Aorta (tissue), 5 donors: ENCODE data around the gene AKT3. TPM values are rescaled to one million over a fixed set of nuclear protein-coding genes. Genes with fewer than 3 reads are reported as not detected.

Source experiments
- ATAC-seq: fragments of 200-7000 bp; cut with Tn5 transposase; one replicate; pipeline ENCODE4 v1.9.1; 2022; ENCODE audit warnings: moderate library complexity; ENCODE audit not compliant: low FRiP score
- DNase-seq, 2 donors: peaks; one replicate each; pipeline ENCODE4 v3.0.0-alpha.2; 2020
- H3K27ac ChIP-seq, 2 donors: one replicate each; pipeline ENCODE4 v1.5.1; 2013; ENCODE audit warnings: low read length in 2 of 2, mild to moderate bottlenecking in 2 of 2, moderate library complexity in 2 of 2, control low read depth in 1 of 2, inconsistent platforms in 1 of 2, low read depth in 1 of 2
- H3K27me3 ChIP-seq, 2 donors: one replicate each; pipeline ENCODE4 v1.6.1; 2013; ENCODE audit warnings: control low read depth in 1 of 2, low read length in 1 of 2, mild to moderate bottlenecking in 1 of 2, moderate library complexity in 1 of 2; ENCODE audit not compliant: insufficient read depth in 2 of 2, control insufficient read depth in 1 of 2
- H3K36me3 ChIP-seq, 2 donors: one replicate each; pipeline ENCODE4 v1.6.1; 2013; ENCODE audit warnings: control low read depth in 1 of 2, low read length in 1 of 2, mild to moderate bottlenecking in 1 of 2; ENCODE audit not compliant: insufficient read depth in 2 of 2, control insufficient read depth in 1 of 2
- H3K4me1 ChIP-seq, 2 donors: one replicate each; pipeline ENCODE4 v1.6.1; 2013; ENCODE audit warnings: low read length in 2 of 2, control low read depth in 1 of 2, mild to moderate bottlenecking in 1 of 2, moderate library complexity in 1 of 2; ENCODE audit not compliant: insufficient read depth in 2 of 2, control insufficient read depth in 1 of 2
- H3K4me3 ChIP-seq, 2 donors: one replicate each; pipeline ENCODE4 v1.5.1; 2013; ENCODE audit warnings: low read length in 2 of 2, control low read depth in 1 of 2, mild to moderate bottlenecking in 1 of 2
- H3K9me3 ChIP-seq: one replicate; pipeline ENCODE4 v1.6.1; 2013; ENCODE audit warnings: mild to moderate bottlenecking, low read length; ENCODE audit not compliant: control insufficient read depth
- WGBS, 2 donors: extraction: QIAGEN DNeasy Blood & Tissue Kit; methylation state at CpG; one replicate each; pipeline ENCODE4 v1.1.7; 2013; 5-methylcytosine and 5-hydroxymethylcytosine counted together
- intact Hi-C, 2 donors: fragments of 100-400 bp; cut with DNase I; formaldehyde crosslinking; loops; one replicate each; pipeline versions ENCODE4 v1.14.2 to v1.15.0; 2022
- polyA plus RNA-seq, 2 donors: library from polyadenylated mRNA; stranded (reverse); fragments of 200-250 nt; gene quantifications; one replicate each; pipeline ENCODE4 v1.2.3, GENCODE V29; 2013
- total RNA-seq, 2 donors: library from RNA; stranded (reverse); fragmentation: NEBNext Ultra II Directional; extraction: Animal tissue kit (Norgen Biotek cat#: 25700); gene quantifications; one replicate each; pipeline ENCODE4 v1.2.1, GENCODE V29; 2021
- donor health status: healthy with polysubstance abuse.
- donor health status: Bipolar disorder and iron deficiency.
- donor health status: DM: no; HTN: no; CAD: no.
- donor health status: DM: no; HTN: no; CAD: no.
- donor health status: DM: yes; HTN: yes; CAD: no.

Gene AKT3
- total and polyA plus RNA-seq, 4 donors = 18.6 to 177 (median 104) TPM

DNA sequence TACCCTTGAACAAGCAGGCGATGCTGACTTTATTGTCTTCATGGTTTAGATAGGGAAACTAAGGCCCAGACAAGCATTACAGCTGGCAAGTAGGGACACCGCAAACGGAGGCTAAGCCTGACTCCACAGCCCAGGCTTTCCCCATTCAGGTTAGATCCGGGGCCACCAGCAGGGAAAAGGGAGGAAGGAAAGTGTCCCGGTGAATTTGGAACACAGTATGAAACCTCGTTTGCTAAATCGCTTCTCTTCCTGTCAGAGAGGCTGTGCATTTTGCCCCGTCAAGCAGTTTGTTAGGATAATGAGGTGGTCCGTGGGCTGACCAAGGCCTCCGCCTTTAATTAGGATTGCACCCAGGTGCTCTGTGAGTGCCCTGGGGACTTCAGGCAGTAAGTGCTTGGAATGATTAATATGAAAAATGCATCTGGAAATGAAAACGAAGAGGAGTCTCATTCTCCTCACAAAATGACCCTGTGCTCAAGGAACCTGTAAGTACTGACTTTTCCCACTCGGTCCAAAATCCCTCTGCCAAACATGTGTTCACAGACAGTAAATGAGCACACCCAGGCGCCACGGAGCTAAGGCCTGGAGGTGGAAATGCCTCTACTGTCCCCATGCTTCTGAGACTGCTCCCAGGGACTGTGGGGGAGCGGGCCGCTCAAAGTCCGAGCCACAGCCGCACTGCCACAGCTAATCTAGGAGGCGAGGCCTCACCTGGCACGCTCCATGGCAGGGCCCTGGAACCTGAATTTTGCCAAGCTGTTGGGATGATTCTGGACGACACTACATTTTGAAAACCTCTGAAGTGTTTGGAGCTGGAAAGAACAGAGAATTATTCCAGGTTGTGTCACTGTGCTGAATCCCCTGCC, 360.1 kb downstream of the AKT3 start:
- 88 to 89% methylated on average over 21 of the region's 21 CpGs for WGBS, 2 donors

DNA sequence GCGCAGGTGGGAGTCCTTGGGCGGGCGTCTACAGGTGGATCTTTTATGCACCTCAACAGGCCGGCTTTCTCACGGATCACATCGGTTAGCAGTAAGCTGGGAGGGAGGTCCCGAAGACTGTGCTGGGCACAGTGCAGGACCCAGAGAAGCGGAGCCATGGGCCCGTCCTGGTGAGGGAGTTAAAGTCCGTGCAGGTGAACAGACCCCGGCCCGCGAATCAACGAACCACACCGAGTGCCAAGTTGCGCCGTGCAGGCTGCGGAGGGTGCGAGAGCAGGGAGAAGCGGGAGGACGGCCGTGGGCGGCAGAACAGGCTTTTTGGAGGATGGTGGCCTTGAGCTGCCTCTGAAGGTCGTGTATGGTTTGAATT, 360.9 kb downstream of the AKT3 start:
- no peaks in the 10 kb centered on the region for H3K36me3 ChIP-seq
- intact Hi-C loops = no loop called here
- DNase-seq = peak in 1 of 2 donors; percentile 47
- H3K27me3 ChIP-seq = no peaks in the 10 kb centered on the region
- WGBS, 2 donors = 95% methylated on average over 24 of the region's 24 CpGs
- no peak for ATAC-seq
- no peak overlapping the region for H3K27ac ChIP-seq
- no peak overlapping the region for H3K4me3 ChIP-seq
- H3K9me3 ChIP-seq = no peaks in the 10 kb centered on the region
- no peaks in the 10 kb centered on the region for H3K4me1 ChIP-seq

More for the DNA sequence above, 360.1 kb downstream of the AKT3 start:
- DNase-seq = no peak
- intact Hi-C loops = no loop called here
- no peaks in the 10 kb centered on the region for H3K27me3 ChIP-seq
- no peaks in the 10 kb centered on the region for H3K36me3 ChIP-seq
- H3K4me3 ChIP-seq = no peak overlapping the region
- H3K27ac ChIP-seq = no peak overlapping the region
- no peak for ATAC-seq
- H3K4me1 ChIP-seq = no peaks in the 10 kb centered on the region
- H3K9me3 ChIP-seq = no peaks in the 10 kb centered on the region

DNA sequence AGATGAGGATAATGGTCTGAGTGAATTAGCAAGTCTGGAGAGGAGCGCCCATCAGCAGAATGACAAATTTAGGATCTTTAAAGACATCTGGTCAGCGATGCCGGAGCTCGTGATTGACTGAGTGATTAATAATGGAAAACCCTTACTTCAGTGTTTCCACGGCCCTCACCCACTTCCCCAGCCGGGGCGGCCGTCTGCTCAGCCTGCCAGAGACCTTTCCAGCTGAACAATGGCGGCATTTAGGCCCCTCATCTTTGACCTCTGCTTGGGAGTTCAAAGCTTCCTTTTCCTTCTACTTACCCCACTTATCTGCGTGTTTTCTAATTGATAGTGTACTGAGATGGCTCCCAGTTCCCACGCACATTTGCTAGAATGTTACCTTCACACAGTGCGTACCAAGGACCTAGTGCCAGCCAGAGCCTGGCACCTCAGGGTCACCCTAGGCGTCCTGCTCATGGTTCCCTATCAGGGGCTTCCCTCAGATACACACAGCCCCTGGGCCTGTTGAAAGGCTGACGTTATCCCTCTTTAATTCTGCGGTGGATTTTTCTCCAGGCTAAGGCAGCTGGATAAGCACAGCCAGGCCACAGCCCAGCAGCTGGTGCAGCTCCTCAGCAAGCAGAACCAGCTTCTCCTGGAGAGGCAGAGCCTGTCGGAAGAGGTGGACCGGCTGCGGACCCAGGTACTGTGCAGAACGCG, 361.4 kb downstream of the AKT3 start:
- intact Hi-C loops = no loop called here
- Histone ChIP-seq H3K27me3 (no peaks in the 10 kb centered on the region), H3K4me1 (no peaks in the 10 kb centered on the region), H3K27ac (no peak overlapping the region), H3K9me3 (no peaks in the 10 kb centered on the region), H3K4me3 (no peak overlapping the region), H3K36me3 (no peaks in the 10 kb centered on the region)
- ATAC-seq (no peak), DNase-seq (no peak)
- WGBS, 2 donors = 90 to 91% methylated on average over 20 of the region's 20 CpGs

DNA sequence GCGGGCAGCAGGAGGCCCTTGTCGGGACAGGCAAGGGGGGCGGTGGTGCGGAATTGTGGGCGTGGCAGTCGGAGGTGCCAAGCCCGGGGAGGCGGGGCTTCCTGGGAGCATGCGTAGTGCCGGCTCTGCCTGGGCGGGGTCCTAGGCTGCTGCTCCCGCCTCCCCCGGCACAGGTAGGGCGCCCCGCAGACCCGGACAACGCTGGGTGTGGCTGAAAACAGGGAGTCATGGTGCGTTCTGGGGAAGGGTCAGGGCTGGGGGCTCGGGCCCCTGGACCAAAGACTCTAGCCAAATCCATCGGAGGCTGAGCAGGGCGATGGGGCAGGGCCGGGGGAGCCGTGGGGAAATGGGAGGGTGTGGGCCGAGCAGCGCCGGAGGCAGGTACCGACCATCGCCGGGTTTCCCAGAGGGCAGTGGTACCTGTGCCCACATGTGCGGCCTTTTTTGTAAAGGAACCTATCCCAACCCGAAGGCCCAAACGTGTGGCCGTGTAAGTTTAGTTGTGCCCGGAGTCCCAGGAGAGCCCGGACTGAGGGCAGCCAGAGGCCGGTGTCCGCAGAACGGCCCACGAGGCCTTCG, 362.3 kb downstream of the AKT3 start:
- H3K27me3 ChIP-seq = no peaks in the 10 kb centered on the region
- no peak for DNase-seq

DNA sequence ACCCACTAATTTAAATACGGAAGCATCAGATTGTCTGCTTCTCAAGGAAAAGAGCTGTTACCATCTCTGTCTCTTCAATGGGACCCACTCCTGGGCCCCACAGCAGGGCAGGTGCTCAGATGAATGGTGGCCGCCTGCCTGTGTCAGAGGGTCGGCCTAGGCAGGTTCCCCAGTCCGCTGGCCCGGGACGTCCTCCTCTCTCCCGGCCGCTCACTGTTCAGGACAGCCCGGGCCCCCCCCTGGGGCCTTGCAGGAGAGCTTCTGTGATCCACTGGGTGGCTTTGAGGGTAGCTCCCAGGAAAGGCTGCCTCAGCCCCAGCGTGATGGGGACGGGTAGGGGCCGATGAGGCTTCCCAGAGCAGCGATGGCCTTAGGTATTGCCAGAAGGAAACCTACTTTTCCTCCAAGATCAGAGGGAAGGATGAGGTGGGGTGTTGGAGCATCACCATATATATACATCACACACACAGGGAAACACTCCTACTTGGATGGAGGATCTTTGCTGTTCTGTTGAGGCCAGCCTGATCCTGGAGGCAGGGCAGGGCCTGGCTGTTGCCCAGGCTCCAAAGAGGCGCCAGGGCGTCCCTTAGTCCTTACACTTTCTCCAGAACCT, 362.9 kb downstream of the AKT3 start:
- intact Hi-C loops = no loop called here
- no peak overlapping the region for H3K4me3 ChIP-seq
- H3K27ac ChIP-seq = no peak overlapping the region
- H3K36me3 ChIP-seq = no peaks in the 10 kb centered on the region
- H3K4me1 ChIP-seq = no peaks in the 10 kb centered on the region
- ATAC-seq (no peak), DNase-seq (no peak)
- no peaks in the 10 kb centered on the region for H3K27me3 ChIP-seq
- no peaks in the 10 kb centered on the region for H3K9me3 ChIP-seq
- WGBS, 2 donors = 90 to 96% methylated on average over 15 of the region's 15 CpGs

More for the DNA sequence above, 362.3 kb downstream of the AKT3 start:
- intact Hi-C loops = no loop called here
- H3K4me1 ChIP-seq = no peaks in the 10 kb centered on the region
- H3K36me3 ChIP-seq = no peaks in the 10 kb centered on the region
- H3K27ac ChIP-seq = no peak overlapping the region
- ATAC-seq = peak; percentile 3
- H3K4me3 ChIP-seq = no peak overlapping the region
- 77 to 81% methylated on average over 40 of the region's 40 CpGs for WGBS, 2 donors
- H3K9me3 ChIP-seq = no peaks in the 10 kb centered on the region

DNA sequence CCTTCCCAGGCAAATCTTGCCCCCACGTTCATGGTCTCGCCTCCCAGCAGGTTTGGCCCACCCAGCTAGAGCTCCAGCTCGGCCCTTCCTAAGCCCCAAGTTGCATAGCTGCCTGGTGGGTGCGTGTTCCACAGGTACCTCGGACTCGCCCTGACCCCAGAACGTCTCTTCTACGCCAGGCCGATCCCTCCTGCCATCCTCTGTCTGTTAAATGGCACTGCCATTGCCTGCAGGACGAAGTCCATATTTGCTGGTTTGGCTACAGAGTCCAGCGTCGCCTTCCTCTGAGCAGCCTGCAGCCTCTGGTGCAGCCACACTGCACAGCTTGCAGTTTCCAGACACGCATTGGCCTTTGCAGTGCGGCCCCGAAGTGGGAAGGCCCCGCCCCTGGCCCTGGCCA, 366.1 kb downstream of the AKT3 start:
- DNase-seq (no peak), ATAC-seq (no peak)
- Histone ChIP-seq H3K36me3 (no peaks in the 10 kb centered on the region), H3K27ac (no peak overlapping the region), H3K4me3 (no peak overlapping the region), H3K4me1 (no peaks in the 10 kb centered on the region), H3K9me3 (no peaks in the 10 kb centered on the region), H3K27me3 (no peaks in the 10 kb centered on the region)
- intact Hi-C loops = no loop called here
- WGBS, 2 donors = 96 to 97% methylated on average over 16 of the region's 16 CpGs

DNA sequence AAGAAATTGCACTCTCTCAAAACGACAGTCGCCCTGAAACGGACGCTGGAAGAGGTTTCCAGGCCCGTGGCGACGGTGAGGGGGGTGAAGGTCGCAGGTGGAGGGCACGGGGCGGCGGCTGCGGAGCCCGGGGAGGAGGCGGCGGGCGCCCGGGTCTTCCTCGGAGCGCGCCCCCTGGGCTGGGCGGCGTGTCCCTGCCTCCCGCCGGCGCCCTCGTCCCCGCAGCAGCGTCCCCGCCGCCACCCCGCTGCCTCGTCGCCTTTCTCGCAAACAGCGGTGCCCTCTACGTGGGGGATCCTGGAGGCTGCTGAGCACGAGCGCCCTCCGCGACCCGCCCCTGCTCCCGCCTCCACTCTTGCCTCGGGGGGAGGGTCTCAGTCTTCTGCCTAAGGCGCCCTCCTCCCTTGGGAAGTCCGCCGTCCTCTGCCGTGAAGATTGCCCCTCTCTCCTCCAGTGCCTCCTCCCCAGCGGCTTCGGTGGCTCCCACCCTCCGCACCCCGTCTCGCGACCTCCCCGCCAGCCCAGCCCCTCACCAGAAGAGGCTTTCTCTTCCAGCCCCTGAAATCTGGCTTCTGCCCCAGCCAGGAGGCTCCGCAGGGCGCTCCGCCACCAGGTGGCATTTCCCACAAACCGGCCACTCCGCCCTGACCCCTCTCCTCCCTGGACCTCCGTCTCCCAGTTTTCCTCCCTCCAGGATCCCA, 366.8 kb downstream of the AKT3 start:
- intact Hi-C loops = no loop called here
- H3K36me3 ChIP-seq = no peaks in the 10 kb centered on the region
- WGBS, 2 donors = 14 to 17% methylated on average over 40 to 60 of the region's 60 CpGs
- ATAC-seq (peak; percentile 37), DNase-seq (peak in 1 of 2 donors; percentile 73)
- no peak overlapping the region for H3K27ac ChIP-seq
- no peaks in the 10 kb centered on the region for H3K9me3 ChIP-seq
- H3K4me3 ChIP-seq = no peak overlapping the region
- no peaks in the 10 kb centered on the region for H3K27me3 ChIP-seq
- no peaks in the 10 kb centered on the region for H3K4me1 ChIP-seq
